H9 (cell line): ENCODE measurements around the gene RAPGEF3. TPM values are rescaled to one million over a fixed set of nuclear protein-coding genes. Genes with fewer than 3 reads are reported as not detected.

Source experiments
- DNase-seq: peaks from one replicate; pipeline ENCODE4 v3.0.0-alpha.2; 2017
- H2AFZ ChIP-seq: one replicate; pipeline ENCODE4 v1.6.1; 2013; ENCODE audit warnings: mild to moderate bottlenecking, low read length, control low read depth, moderate library complexity
- H2AK5ac ChIP-seq: 2 replicates; pipeline ENCODE4 v1.6.1; 2013; ENCODE audit warnings: low read length, control low read depth, mixed read lengths; ENCODE audit not compliant: insufficient read length
- H2BK120ac ChIP-seq: one replicate; pipeline ENCODE4 v1.6.1; 2013; ENCODE audit warnings: low read depth, mild to moderate bottlenecking, low read length, control low read depth, inconsistent platforms; ENCODE audit not compliant: poor library complexity, severe bottlenecking
- H2BK12ac ChIP-seq: 2 replicates; pipeline ENCODE4 v1.6.1; 2013; ENCODE audit warnings: low read length, control low read depth, mixed read lengths, low read depth; ENCODE audit not compliant: insufficient read length
- H2BK15ac ChIP-seq: 2 replicates; pipeline ENCODE4 v1.6.1; 2013; ENCODE audit warnings: low read depth, low read length, control low read depth
- H2BK20ac ChIP-seq: one replicate; pipeline ENCODE4 v1.6.1; 2013; ENCODE audit warnings: low read depth, mild to moderate bottlenecking, low read length, control low read depth, inconsistent platforms; ENCODE audit not compliant: poor library complexity, severe bottlenecking
- H2BK5ac ChIP-seq: 2 replicates; pipeline ENCODE4 v1.6.1; 2013; ENCODE audit warnings: low read length, control low read depth, mixed read lengths; ENCODE audit not compliant: insufficient read length
- H3K14ac ChIP-seq: 2 replicates; pipeline ENCODE4 v1.6.1; 2013; ENCODE audit warnings: low read length, control low read depth; ENCODE audit not compliant: insufficient read depth
- H3K18ac ChIP-seq: 2 replicates; pipeline ENCODE4 v1.6.1; 2013; ENCODE audit warnings: low read depth, mild to moderate bottlenecking, mixed read lengths, low read length, control low read depth; ENCODE audit not compliant: insufficient read length
- H3K23ac ChIP-seq: 2 replicates; pipeline ENCODE4 v1.6.1; 2013; ENCODE audit warnings: low read length, control low read depth, mixed read lengths, low read depth; ENCODE audit not compliant: insufficient read length
- H3K23me2 ChIP-seq: 2 replicates; pipeline ENCODE4 v1.6.1; 2013; ENCODE audit warnings: low read depth, mild to moderate bottlenecking, mixed read lengths, low read length, control low read depth; ENCODE audit not compliant: insufficient read length, poor library complexity, severe bottlenecking
- H3K27ac ChIP-seq: 2 replicates; pipeline ENCODE4 v1.5.1; 2013; ENCODE audit warnings: low read length, control low read depth, mixed read lengths, low read depth; ENCODE audit not compliant: insufficient read length
- H3K27me3 ChIP-seq: 2 replicates; pipeline ENCODE4 v1.6.1; 2013; ENCODE audit warnings: low read length, control low read depth, inconsistent platforms; ENCODE audit not compliant: insufficient read depth
- H3K4ac ChIP-seq: 2 replicates; pipeline ENCODE4 v1.6.1; 2013; ENCODE audit warnings: low read depth, mild to moderate bottlenecking, control low read depth, inconsistent platforms, low read length, moderate library complexity
- H3K4me1 ChIP-seq: 2 replicates; pipeline ENCODE4 v1.6.1; 2013; ENCODE audit warnings: low read length, control low read depth, inconsistent platforms; ENCODE audit not compliant: insufficient read depth
- H3K4me2 ChIP-seq: 2 replicates; pipeline ENCODE4 v1.6.1; 2013; ENCODE audit warnings: low read length, control low read depth, mixed read lengths; ENCODE audit not compliant: insufficient read length, insufficient read depth
- H3K56ac ChIP-seq: 2 replicates; pipeline ENCODE4 v1.6.1; 2013; ENCODE audit warnings: low read depth, mild to moderate bottlenecking, mixed read lengths, low read length, control low read depth; ENCODE audit not compliant: insufficient read length
- H3K79me1 ChIP-seq: 2 replicates; pipeline ENCODE4 v1.6.1; 2013; ENCODE audit warnings: low read depth, mild to moderate bottlenecking, moderate library complexity, low read length, control low read depth, inconsistent platforms; ENCODE audit not compliant: insufficient read depth, poor library complexity, severe bottlenecking
- H3K79me2 ChIP-seq: 2 replicates; pipeline ENCODE4 v1.6.1; 2013; ENCODE audit warnings: low read length, control low read depth, inconsistent platforms; ENCODE audit not compliant: insufficient read depth
- H3K9ac ChIP-seq: 2 replicates; pipeline ENCODE4 v1.6.1; 2013; ENCODE audit warnings: low read length, control low read depth, mixed read lengths; ENCODE audit not compliant: insufficient read length; ENCODE audit errors: extremely low read depth
- H3K9me3 ChIP-seq: one replicate; pipeline ENCODE4 v1.6.1; 2013; ENCODE audit warnings: low read depth, low read length, inconsistent platforms; ENCODE audit not compliant: control insufficient read depth
- H3T11ph ChIP-seq: one replicate; pipeline ENCODE4 v1.6.1; 2013; ENCODE audit warnings: mild to moderate bottlenecking, low read length, control low read depth, inconsistent platforms
- H4K20me1 ChIP-seq: one replicate; pipeline ENCODE4 v1.6.1; 2013; ENCODE audit not compliant: control insufficient read depth, insufficient read length, insufficient read depth
- H4K5ac ChIP-seq: 2 replicates; pipeline ENCODE4 v1.6.1; 2013; ENCODE audit warnings: low read depth, mild to moderate bottlenecking, mixed read lengths, low read length, control low read depth; ENCODE audit not compliant: insufficient read length
- H4K8ac ChIP-seq: replicated peaks from 2 replicates; pipeline ENCODE4 v1.6.1; 2013; ENCODE audit warnings: low read length, control low read depth, mixed read lengths, low read depth; ENCODE audit not compliant: insufficient read length
- H4K91ac ChIP-seq: 2 replicates; pipeline ENCODE4 v1.6.1; 2013; ENCODE audit warnings: low read depth, mild to moderate bottlenecking, moderate library complexity, mixed read lengths, low read length, control low read depth; ENCODE audit not compliant: insufficient read length
- H3K27ac Mint-ChIP-seq, 3 experiments: 2 replicates in 2 of 3; 3 replicates in 1 of 3; pipeline ENCODE4 v1.8.0; 2020 to 2021; ENCODE audit warnings: mixed read lengths in 3 of 3, mild to moderate bottlenecking in 1 of 3, moderate library complexity in 1 of 3
- H3K27me3 Mint-ChIP-seq: 2 replicates; pipeline ENCODE4 v1.8.0; 2021; ENCODE audit warnings: low read depth, mild to moderate bottlenecking, moderate library complexity, mixed read lengths
- H3K36me3 Mint-ChIP-seq, 3 experiments: 2 replicates in 2 of 3; 3 replicates in 1 of 3; pipeline ENCODE4 v1.8.0; 2020 to 2021; ENCODE audit warnings: low read depth in 3 of 3, mixed read lengths in 3 of 3; ENCODE audit not compliant: insufficient read depth in 1 of 3
- H3K4me1 Mint-ChIP-seq, 2 experiments: 2 replicates each; pipeline ENCODE4 v1.8.0; 2020; ENCODE audit warnings: mixed read lengths in 2 of 2
- H3K4me3 Mint-ChIP-seq, 2 experiments: 2 replicates in 1 of 2; 3 replicates in 1 of 2; pipeline ENCODE4 v1.8.0; 2020 to 2021; ENCODE audit warnings: mild to moderate bottlenecking in 2 of 2, mixed read lengths in 2 of 2, moderate library complexity in 1 of 2
- H3K9me3 Mint-ChIP-seq, 2 experiments: 2 replicates in 1 of 2; 3 replicates in 1 of 2; pipeline ENCODE4 v1.8.0; 2020; ENCODE audit warnings: mild to moderate bottlenecking in 2 of 2, mixed read lengths in 2 of 2, moderate library complexity in 1 of 2
- CTCF ChIP-seq: fragments of 200-600 bp; sonication (generic); conservative IDR thresholded peaks from 3 replicates; pipeline ENCODE4 v1.8.0; 2021; ENCODE audit warnings: antibody characterized with exemption, mild to moderate bottlenecking
- WGBS: extraction: QIAGEN DNeasy Blood & Tissue Kit; methylation state at CpG from one replicate; pipeline ENCODE4 v1.1.7; 2013; ENCODE audit warnings: missing lambda C conversion rate, low lambda C conversion rate, mixed read lengths; ENCODE audit not compliant: insufficient read length; ENCODE audit errors: extremely low coverage; 5-methylcytosine and 5-hydroxymethylcytosine counted together
- total RNA-seq: library from RNA; stranded (reverse); gene quantifications from 2 replicates; pipeline ENCODE4 v1.2.1, GENCODE V29; 2021

The RAPGEF3 gene
- total RNA-seq, 1 experiment from 2014 or later: 7.4 TPM

GRCh38 chr12:47698055-47698454 lies 60.6 kb downstream of the RAPGEF3 start:
- Histone ChIP-seq H2BK15ac (no peak overlapping the region), H3K4me2 (no peak overlapping the region), H4K20me1 (no peaks in the 10 kb centered on the region), H3T11ph (no peak overlapping the region), H4K8ac (no peak overlapping the region), H2BK12ac (no peak overlapping the region), H2AFZ (no peak overlapping the region), H3K9ac (no peak overlapping the region), H3K79me2 (no peaks in the 10 kb centered on the region), H3K27ac (no peak overlapping the region), H2BK20ac (no peak overlapping the region), H2AK5ac (no peak overlapping the region), H3K56ac (no peak overlapping the region), H3K23me2 (no peaks in the 10 kb centered on the region), H3K23ac (no peak overlapping the region), H2BK5ac (no peak overlapping the region), H3K4ac (no peak overlapping the region), H3K18ac (no peak overlapping the region), H4K91ac (no peak overlapping the region), H3K4me1 (no peaks in the 10 kb centered on the region), H3K27me3 (no peaks in the 10 kb centered on the region), H2BK120ac (no peak overlapping the region), H3K9me3 (no peaks in the 10 kb centered on the region), H3K79me1 (no peaks in the 10 kb centered on the region), H3K14ac (no peak overlapping the region), H4K5ac (no peak overlapping the region)
- no peak for DNase-seq
- Mint-ChIP-seq H3K36me3 (peaks cover 10 to 62% (median 60%) of the 10 kb centered on the region in 3 experiments; a peak in 6 of 7 replicates), H3K27ac (no peak overlapping the region), H3K9me3 (no peaks in the 10 kb centered on the region), H3K4me1 (0 out of 4 replicates have a peak, but pooled peaks cover 0 to 2% of the 10 kb centered on the region in 2 experiments), H3K4me3 (no peak overlapping the region), H3K27me3 (no peaks in the 10 kb centered on the region)
- WGBS: no CpG with 5 or more reads among the region's 4 CpGs
- no peak for TF ChIP-seq CTCF
